Caco-2 (cell line): ENCODE measurements around the gene FLT4. TPM values are rescaled to one million over a fixed set of nuclear protein-coding genes. Genes with fewer than 3 reads are reported as not detected.

Source experiments
- BruUV-seq: library from RNA; stranded (reverse); fragments of 400-500 nt; replicated peaks from 2 replicates; lab custom pipeline; 2021; lab: Mats Ljungman, UMichigan
- CTCF ChIA-PET: fragments of 300-600 bp; sonication (Branson Sonifier 250); formaldehyde crosslinking; loops from one replicate; lab custom pipeline; 2022; ENCODE audit warnings: antibody characterized with exemption; lab: Charles Lee
- POLR2A ChIA-PET: fragments of 300-600 bp; sonication (Branson Sonifier 250); formaldehyde crosslinking; loops from one replicate; lab custom pipeline; 2022; ENCODE audit warnings: antibody characterized with exemption; lab: Charles Lee
- DNase-seq, 2 experiments: peaks; one replicate each; pipeline versions ENCODE4 v3.0.0 to v3.0.0-alpha.2; 2020 to 2022
- H3K27me3 ChIP-seq: replicated peaks from 2 replicates; pipeline ENCODE4 v1.6.0; 2011; ENCODE audit warnings: low read length; ENCODE audit not compliant: control insufficient read depth, insufficient read depth
- H3K36me3 ChIP-seq: 2 replicates; pipeline ENCODE4 v1.5.1; 2011; ENCODE audit warnings: low read length; ENCODE audit not compliant: control insufficient read depth, insufficient read depth
- H3K4me1 ChIP-seq: fragments of 250-450 bp; sonication (Bioruptor Pico); 2 replicates; pipeline ENCODE4 v1.5.1; 2020; ENCODE audit warnings: mild to moderate bottlenecking
- H3K4me3 ChIP-seq: 2 replicates; pipeline ENCODE4 v1.5.1; 2011; ENCODE audit warnings: low read depth, mild to moderate bottlenecking, control low read depth, low read length
- H3K9me3 ChIP-seq: fragments of 250-450 bp; sonication (Bioruptor Pico); 2 replicates; pipeline ENCODE4 v1.5.1; 2020; ENCODE audit warnings: mild to moderate bottlenecking, moderate library complexity
- H3K27ac Mint-ChIP-seq: one replicate; pipeline ENCODE4 v1.8.0; 2022; ENCODE audit warnings: mixed read lengths; ENCODE audit not compliant: unreplicated experiment
- H3K27me3 Mint-ChIP-seq: one replicate; pipeline ENCODE4 v1.8.0; 2022; ENCODE audit warnings: mixed read lengths; ENCODE audit not compliant: insufficient read depth, unreplicated experiment
- H3K36me3 Mint-ChIP-seq: one replicate; pipeline ENCODE4 v1.8.0; 2022; ENCODE audit warnings: mild to moderate bottlenecking, mixed read lengths; ENCODE audit not compliant: insufficient read depth, unreplicated experiment
- H3K4me1 Mint-ChIP-seq: one replicate; pipeline ENCODE4 v1.8.0; 2022; ENCODE audit warnings: low read depth, mixed read lengths; ENCODE audit not compliant: unreplicated experiment
- H3K4me3 Mint-ChIP-seq: one replicate; pipeline ENCODE4 v1.8.0; 2022; ENCODE audit warnings: mild to moderate bottlenecking, moderate library complexity, mixed read lengths; ENCODE audit not compliant: unreplicated experiment
- H3K9me3 Mint-ChIP-seq: one replicate; pipeline ENCODE4 v1.8.0; 2022; ENCODE audit warnings: mixed read lengths; ENCODE audit not compliant: unreplicated experiment
- CTCF ChIP-seq, 2 experiments: fragments of 200-600 bp in 1 of 2; IDR thresholded peaks; 1 replicate in 1 of 2; 2 replicates in 1 of 2; pipeline versions ENCODE4 v1.5.1 to v1.8.0; 2011 to 2022; ENCODE audit warnings: antibody characterized with exemption in 1 of 2, control low read depth in 1 of 2, inconsistent platforms in 1 of 2, low read depth in 1 of 2, low read length in 1 of 2, mild to moderate bottlenecking in 1 of 2, moderate library complexity in 1 of 2; ENCODE audit not compliant: insufficient read depth in 1 of 2, severe bottlenecking in 1 of 2, unreplicated experiment in 1 of 2
- intact Hi-C: fragments of 100-400 bp; cut with micrococcal nuclease; formaldehyde crosslinking; loops from one replicate; pipeline ENCODE4 v1.10.0; 2022; ENCODE audit not compliant: unreplicated experiment
- total RNA-seq: library from RNA; stranded (reverse); gene quantifications from 2 replicates; pipeline ENCODE4 v1.2.3, GENCODE V29; 2022

FLT4 gene
- total RNA-seq, 1 experiment from 2014 or later = not detected

GRCh38 chr5:180623411-180623834 lies 26.0 kb downstream of the FLT4 start:
- H3K27me3 ChIP-seq = no peaks in the 10 kb centered on the region

GRCh38 chr5:180622910-180623309 lies 26.5 kb downstream of the FLT4 start:
- H3K4me1 Mint-ChIP-seq = no peaks in the 10 kb centered on the region
- H3K27ac Mint-ChIP-seq = no peak overlapping the region
- TF ChIP-seq CTCF (IDR thresholded peaks at IDR 0.05; ENCODE audit: insufficient read depth in 1 of 2, low read depth in 1 of 2, low read length in 1 of 2, severe bottlenecking in 1 of 2, unreplicated experiment in 1 of 2) = no peak
- BruUV-seq = no TSS peak
- no peaks in the 10 kb centered on the region for H3K4me1 ChIP-seq
- no peak for DNase-seq
- no peaks in the 10 kb centered on the region for H3K9me3 ChIP-seq
- H3K36me3 Mint-ChIP-seq = no peaks in the 10 kb centered on the region
- no peak overlapping the region for H3K4me3 ChIP-seq
- ChIA-PET CTCF (interaction anchor here (0.7 kb wide), 1 partner anchor 737 kb away, joined by 3 read pairs; no protein-coding TSS in a partner anchor), POLR2A (no interaction called here)
- intact Hi-C loops = no loop called here
- H3K9me3 Mint-ChIP-seq = no peaks in the 10 kb centered on the region
- peaks cover 8% of the 10 kb centered on the region for H3K27me3 Mint-ChIP-seq
- H3K36me3 ChIP-seq = no peaks in the 10 kb centered on the region
- no peaks in the 10 kb centered on the region for H3K27me3 ChIP-seq
- no peak overlapping the region for H3K4me3 Mint-ChIP-seq

More at GRCh38 chr5:180623411-180623834, 26.0 kb downstream of the FLT4 start:
- DNase-seq = no peak
- Mint-ChIP-seq H3K9me3 (no peaks in the 10 kb centered on the region), H3K4me1 (no peaks in the 10 kb centered on the region), H3K27ac (no peak overlapping the region), H3K36me3 (no peaks in the 10 kb centered on the region), H3K27me3 (peaks cover 7% of the 10 kb centered on the region), H3K4me3 (no peak overlapping the region)
- TF ChIP-seq CTCF (IDR thresholded peaks at IDR 0.05; ENCODE audit: insufficient read depth in 1 of 2, low read depth in 1 of 2, low read length in 1 of 2, severe bottlenecking in 1 of 2, unreplicated experiment in 1 of 2) = no peak
- intact Hi-C loops = no loop called here
- Histone ChIP-seq H3K9me3 (no peaks in the 10 kb centered on the region), H3K4me1 (no peaks in the 10 kb centered on the region), H3K36me3 (no peaks in the 10 kb centered on the region), H3K4me3 (no peak overlapping the region)
- POLR2A ChIA-PET = no interaction called here
- BruUV-seq = no TSS peak
- CTCF ChIA-PET = no interaction called here

DNA sequence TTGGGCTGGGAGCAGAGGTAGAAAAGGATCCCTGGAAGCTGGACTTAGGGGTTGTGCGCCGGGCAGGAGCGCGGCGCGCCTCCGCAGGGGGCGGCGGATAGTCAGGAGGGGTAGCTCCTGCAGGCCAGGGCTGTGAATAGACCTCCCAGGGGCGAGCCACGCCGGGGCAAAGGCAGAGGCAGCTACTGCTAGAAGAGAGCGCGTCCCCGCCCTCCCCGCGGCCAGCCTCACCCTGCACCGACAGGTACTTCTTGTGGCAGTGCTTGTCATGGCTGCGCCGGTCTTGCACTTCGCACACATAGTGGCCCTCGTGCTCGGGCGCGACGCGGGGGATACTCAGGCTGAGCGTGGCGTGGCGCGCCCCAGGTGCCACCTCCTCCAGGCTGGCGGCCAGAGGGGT lies 28.1 kb downstream of the FLT4 start:
- Histone ChIP-seq H3K36me3 (no peaks in the 10 kb centered on the region), H3K4me3 (no peak overlapping the region), H3K27me3 (no peaks in the 10 kb centered on the region), H3K9me3 (no peaks in the 10 kb centered on the region), H3K4me1 (no peaks in the 10 kb centered on the region)
- BruUV-seq = no TSS peak
- intact Hi-C loops = no loop called here
- H3K9me3 Mint-ChIP-seq = no peaks in the 10 kb centered on the region
- ChIA-PET POLR2A (no interaction called here), CTCF (no interaction called here)
- H3K27ac Mint-ChIP-seq = no peak overlapping the region
- DNase-seq = no peak
- no peak overlapping the region for H3K4me3 Mint-ChIP-seq
- no peaks in the 10 kb centered on the region for H3K4me1 Mint-ChIP-seq
- peaks cover 8% of the 10 kb centered on the region for H3K27me3 Mint-ChIP-seq
- no peaks in the 10 kb centered on the region for H3K36me3 Mint-ChIP-seq
- no peak for TF ChIP-seq CTCF (IDR thresholded peaks at IDR 0.05; ENCODE audit: insufficient read depth in 1 of 2, low read depth in 1 of 2, low read length in 1 of 2, severe bottlenecking in 1 of 2, unreplicated experiment in 1 of 2)
